Medulla oblongata (tissue), 1 donor: Measurements from ENCODE around the gene DRG2.

Source experiments
- DNase-seq: peaks from one replicate; pipeline ENCODE4 v3.0.0-alpha.2; 2015; ENCODE audit errors: extremely low spot score

The DRG2 gene

GRCh38 chr17:18074566-18075272 lies 13.0 kb upstream of the DRG2 start:
- no peak for DNase-seq

GRCh38 chr17:18076936-18077335 lies 10.8 kb upstream of the DRG2 start:
- no peak for DNase-seq

GRCh38 chr17:18079543-18079942 lies 8.2 kb upstream of the DRG2 start:
- DNase-seq: no peak

GRCh38 chr17:18084256-18084655 lies 3.5 kb upstream of the DRG2 start:
- DNase-seq: no peak

GRCh38 chr17:18089613-18090012 lies 1.9 kb downstream of the DRG2 start:
- no peak for DNase-seq

- DNase-seq: no peak
Measured at GRCh38 chr17:18093616-18094408, 6.1 kb downstream of the DRG2 start.

GRCh38 chr17:18094409-18094807 lies 6.7 kb downstream of the DRG2 start:
- no peak for DNase-seq

- no peak for DNase-seq
Measured at GRCh38 chr17:18099516-18099915, 11.8 kb downstream of the DRG2 start.

GRCh38 chr17:18100616-18101015 lies 12.9 kb downstream of the DRG2 start:
- DNase-seq: no peak

GRCh38 chr17:18101828-18102227 lies 14.1 kb downstream of the DRG2 start:
- DNase-seq: no peak

- no peak for DNase-seq
Measured at GRCh38 chr17:18102640-18103039, 14.9 kb downstream of the DRG2 start.

GRCh38 chr17:18105027-18105426 lies 17.3 kb downstream of the DRG2 start:
- DNase-seq: no peak

- DNase-seq: no peak
Measured at GRCh38 chr17:18105595-18105994, 17.8 kb downstream of the DRG2 start.

- DNase-seq: no peak
Measured at GRCh38 chr17:18106211-18106610, 18.5 kb downstream of the DRG2 start.

GRCh38 chr17:18107061-18107790 lies 19.5 kb downstream of the DRG2 start:
- no peak for DNase-seq

- peak; percentile 48 for DNase-seq
Measured at GRCh38 chr17:18107971-18108370, 20.2 kb downstream of the DRG2 start.

GRCh38 chr17:18108401-18109312 lies 20.9 kb downstream of the DRG2 start, which contains the start of gene MYO15A:
Gene MYO15A, plus strand, starts transcription at chr17:18108756. Its CDS starts 10,045 bp downstream, at chr17:18118801.
- DNase-seq: no peak

- DNase-seq: no peak
Measured at GRCh38 chr17:18109935-18110485, 22.3 kb downstream of the DRG2 start.

- DNase-seq: no peak
Measured at GRCh38 chr17:18110636-18111145, 22.9 kb downstream of the DRG2 start.

- DNase-seq: no peak
Measured at GRCh38 chr17:18111330-18111971, 23.7 kb downstream of the DRG2 start.
